Activated CD4-positive, alpha-beta T cell treated with anti-CD3 and anti-CD28 coated beads for 4 hours (primary cell): ENCODE data around the gene RNF213.

Source experiments
- DNase-seq, 2 donors: peaks; one replicate each; pipeline ENCODE4 v3.0.0-alpha.2; 2020

Gene RNF213

DNA sequence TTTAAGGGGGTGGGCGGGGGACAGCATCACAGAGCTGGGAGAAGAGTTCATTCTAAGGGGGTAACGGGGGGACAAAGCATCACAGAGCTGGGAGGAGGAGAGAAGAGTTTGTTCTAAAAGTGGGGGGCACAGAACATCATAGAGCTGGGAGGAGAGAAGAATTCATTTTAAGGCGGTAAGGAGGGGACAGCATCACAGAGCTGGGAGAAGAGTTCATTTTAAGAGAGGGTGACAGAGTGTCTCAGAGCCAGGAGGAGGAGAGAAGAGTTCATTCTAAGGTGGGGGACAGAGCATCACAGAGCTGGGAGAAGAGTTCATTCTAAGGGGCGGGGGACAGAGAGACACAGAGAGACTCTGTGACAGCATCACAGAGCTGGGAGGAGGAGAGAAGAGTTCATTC lies 182.1 kb downstream of the RNF213 start:
- DNase-seq, result no peak

- DNase-seq, result no peak
These were observed 182.8 kb downstream of the RNF213 start for GRCh38 chr17:80443498-80443897.

- no peak for DNase-seq
These were observed 183.4 kb downstream of the RNF213 start for GRCh38 chr17:80443916-80444643.

DNA sequence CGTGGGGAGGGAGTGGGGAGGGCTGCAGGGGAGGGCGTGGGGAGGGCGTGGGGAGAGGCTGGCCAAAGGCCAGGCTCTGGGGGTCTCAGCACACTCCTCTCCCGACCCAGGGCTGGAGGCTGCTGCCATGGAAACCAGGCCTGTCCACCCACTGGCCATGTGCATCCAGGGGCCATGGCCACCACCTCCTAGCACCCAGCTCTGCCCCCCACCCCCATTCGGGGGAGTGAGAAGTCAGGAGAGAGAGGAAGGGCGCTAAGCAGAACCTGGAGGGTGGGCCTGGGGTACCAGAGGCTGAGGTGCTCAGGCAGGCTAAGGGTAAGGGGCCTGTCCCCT lies 184.0 kb downstream of the RNF213 start:
- no peak for DNase-seq

- no peak for DNase-seq
These were observed 184.5 kb downstream of the RNF213 start for GRCh38 chr17:80445007-80445725.

GRCh38 chr17:80445726-80446110 lies 185.1 kb downstream of the RNF213 start:
- no peak for DNase-seq

GRCh38 chr17:80446645-80447405 lies 186.2 kb downstream of the RNF213 start:
- no peak for DNase-seq

DNA sequence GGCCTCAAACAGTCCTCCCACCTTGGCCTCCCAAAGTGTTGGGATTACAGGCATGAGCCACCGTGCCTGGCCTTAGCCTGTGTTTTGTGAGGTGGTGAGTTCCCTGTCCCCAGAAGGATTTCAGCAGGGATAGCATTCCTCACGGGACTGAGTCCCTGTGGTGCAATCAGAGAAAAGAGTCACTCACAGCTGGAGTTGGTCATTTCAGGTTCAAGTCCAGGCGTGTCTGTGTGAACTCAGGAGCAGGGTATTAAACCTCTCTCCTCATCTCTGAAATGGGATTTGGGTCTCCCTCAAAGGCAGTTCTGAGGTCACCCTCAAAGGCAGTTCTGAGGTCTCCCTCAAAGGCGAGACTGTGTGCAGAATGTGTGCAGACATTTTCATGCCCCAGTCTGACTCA lies 187.1 kb downstream of the RNF213 start:
- DNase-seq, result no peak
